Activated B cell treated with CpG ODN at 0.5 μM for 24 hours (primary cell): ENCODE data around the gene NAA35. TPM values are rescaled to one million over a fixed set of nuclear protein-coding genes. Genes with fewer than 3 reads are reported as not detected.

Source experiments
- ATAC-seq: fragments of 200-7000 bp; cut with Tn5 transposase; one replicate; pipeline ENCODE4 v1.10.0; 2021; ENCODE audit warnings: low read depth, mild to moderate bottlenecking, moderate library complexity
- CTCF ChIA-PET: fragments of 350-600 bp; sonication (Branson Sonifier 250); formaldehyde crosslinking; loops from one replicate; lab custom pipeline; 2021; ENCODE audit warnings: antibody characterized with exemption; lab: Charles Lee
- POLR2A ChIA-PET: fragments of 350-600 bp; sonication (Branson Sonifier 250); formaldehyde crosslinking; loops from one replicate; lab custom pipeline; 2021; ENCODE audit warnings: antibody characterized with exemption; lab: Charles Lee
- DNase-seq: peaks from one replicate; pipeline ENCODE4 v3.0.0; 2022
- H3K27ac Mint-ChIP-seq: one replicate; pipeline ENCODE4 v1.8.0; 2020; ENCODE audit warnings: mixed read lengths
- H3K27me3 Mint-ChIP-seq: one replicate; pipeline ENCODE4 v1.8.0; 2021; ENCODE audit warnings: mixed read lengths
- H3K36me3 Mint-ChIP-seq: one replicate; pipeline ENCODE4 v1.8.0; 2021; ENCODE audit warnings: low read depth, mixed read lengths
- H3K4me1 Mint-ChIP-seq: one replicate; pipeline ENCODE4 v1.8.0; 2021; ENCODE audit warnings: mixed read lengths
- H3K4me3 Mint-ChIP-seq: one replicate; pipeline ENCODE4 v1.8.0; 2020; ENCODE audit warnings: mild to moderate bottlenecking, mixed read lengths
- H3K9me3 Mint-ChIP-seq: one replicate; pipeline ENCODE4 v1.8.0; 2020; ENCODE audit warnings: mixed read lengths
- intact Hi-C: fragments of 100-400 bp; cut with micrococcal nuclease; formaldehyde crosslinking; loops from one replicate; pipeline ENCODE4 v1.15.1; 2024
- total RNA-seq: library from RNA; stranded (reverse); gene quantifications from 2 replicates; pipeline ENCODE4 v1.2.3, GENCODE V29; 2022
- TF ChIP-seq, protein P1 (sequence below): fragments of 200-600 bp; IDR thresholded peaks from one replicate; pipeline ENCODE4 v1.8.0; 2022; ENCODE audit warnings: antibody characterized with exemption, mild to moderate bottlenecking

The NAA35 gene
- total RNA-seq, result 16.5 and 18.9 TPM in 2 replicates

GRCh38 chr9:85940832-85941621, at the start of gene NAA35:
Gene NAA35, plus strand, starts transcription at chr9:85941146. Its CDS starts 1,014 bp downstream, at chr9:85942160.
- ChIA-PET POLR2A (interaction anchor here (1.3 kb wide), 1 partner anchor 341 kb away, joined by 4 read pairs; the partner anchor contains the start of gene ISCA1), CTCF (no interaction called here)
- peak within 1 kb of the TSS; percentile 84 for H3K4me3 Mint-ChIP-seq
- TF ChIP-seq, protein P1, sequence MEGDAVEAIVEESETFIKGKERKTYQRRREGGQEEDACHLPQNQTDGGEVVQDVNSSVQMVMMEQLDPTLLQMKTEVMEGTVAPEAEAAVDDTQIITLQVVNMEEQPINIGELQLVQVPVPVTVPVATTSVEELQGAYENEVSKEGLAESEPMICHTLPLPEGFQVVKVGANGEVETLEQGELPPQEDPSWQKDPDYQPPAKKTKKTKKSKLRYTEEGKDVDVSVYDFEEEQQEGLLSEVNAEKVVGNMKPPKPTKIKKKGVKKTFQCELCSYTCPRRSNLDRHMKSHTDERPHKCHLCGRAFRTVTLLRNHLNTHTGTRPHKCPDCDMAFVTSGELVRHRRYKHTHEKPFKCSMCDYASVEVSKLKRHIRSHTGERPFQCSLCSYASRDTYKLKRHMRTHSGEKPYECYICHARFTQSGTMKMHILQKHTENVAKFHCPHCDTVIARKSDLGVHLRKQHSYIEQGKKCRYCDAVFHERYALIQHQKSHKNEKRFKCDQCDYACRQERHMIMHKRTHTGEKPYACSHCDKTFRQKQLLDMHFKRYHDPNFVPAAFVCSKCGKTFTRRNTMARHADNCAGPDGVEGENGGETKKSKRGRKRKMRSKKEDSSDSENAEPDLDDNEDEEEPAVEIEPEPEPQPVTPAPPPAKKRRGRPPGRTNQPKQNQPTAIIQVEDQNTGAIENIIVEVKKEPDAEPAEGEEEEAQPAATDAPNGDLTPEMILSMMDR, result no peak
- ATAC-seq (peak; percentile 87), DNase-seq (peak; percentile 97)
- intact Hi-C loops, result loop anchor here (1.0 to 10.0 kb wide), 8 partner anchors 136 to 1961 kb away; partner anchors contain the start of genes AGTPBP1, GAS1, HNRNPK and ISCA1
- peaks cover 3% of the 10 kb centered on the region for H3K36me3 Mint-ChIP-seq
- H3K27me3 Mint-ChIP-seq, result peaks cover 4% of the 10 kb centered on the region
- peak within 1 kb of the TSS; percentile 86 for H3K27ac Mint-ChIP-seq
- no peaks in the 10 kb centered on the region for H3K9me3 Mint-ChIP-seq
- H3K4me1 Mint-ChIP-seq, result peaks cover 18% of the 10 kb centered on the region

DNA sequence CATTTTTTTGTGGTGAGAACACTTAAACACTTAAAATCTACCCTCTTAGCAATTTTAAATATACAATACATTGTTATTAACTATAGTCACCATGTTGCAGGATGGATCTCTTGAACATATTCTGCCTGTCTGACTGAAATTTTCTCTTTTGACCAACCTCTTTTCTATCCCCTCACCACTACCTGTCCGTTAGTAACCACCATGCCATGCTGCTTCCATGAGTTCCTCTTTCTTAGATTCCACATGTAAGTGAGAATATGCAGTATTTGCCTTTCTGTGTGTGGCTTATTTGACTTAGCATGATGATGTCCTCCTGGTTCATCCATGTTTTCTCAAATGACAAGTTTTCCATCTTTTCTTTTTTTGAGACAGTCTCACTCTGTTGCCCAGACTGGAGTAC, 48.5 kb upstream of the NAA35 start:
- Mint-ChIP-seq H3K27me3 (no peaks in the 10 kb centered on the region), H3K27ac (no peak overlapping the region), H3K9me3 (peaks cover 8% of the 10 kb centered on the region), H3K4me3 (no peak overlapping the region), H3K36me3 (peaks cover 5% of the 10 kb centered on the region), H3K4me1 (no peaks in the 10 kb centered on the region)
- DNase-seq (no peak), ATAC-seq (no peak)
- POLR2A ChIA-PET, result interaction anchor here (0.7 kb wide), 1 partner anchor 1056 kb away, joined by 7 read pairs; no protein-coding TSS in a partner anchor
- CTCF ChIA-PET, result no interaction called here
- intact Hi-C loops, result no loop called here
- TF ChIP-seq, protein P1, result no peak

DNA sequence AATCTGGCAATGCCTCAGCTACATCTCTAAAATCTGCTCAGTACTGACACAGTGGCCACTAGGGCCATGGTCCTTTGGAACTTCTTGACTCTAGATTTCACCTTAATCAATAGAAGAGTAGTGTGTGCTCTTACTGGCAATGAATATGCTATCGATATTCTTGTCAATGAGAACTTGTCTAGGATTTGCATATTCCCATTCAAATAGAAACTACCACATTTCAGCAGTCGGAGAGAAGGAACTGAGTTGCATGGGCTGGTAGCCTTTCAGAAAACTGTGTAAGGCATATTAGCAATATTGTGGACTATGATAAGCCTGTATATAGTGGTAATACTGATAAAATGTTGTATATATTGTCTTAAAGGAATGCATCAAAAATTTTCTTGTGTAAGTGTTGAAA, 45.3 kb upstream of the NAA35 start:
- Mint-ChIP-seq H3K9me3 (peaks cover 8% of the 10 kb centered on the region), H3K36me3 (peaks cover 5% of the 10 kb centered on the region), H3K27ac (no peak overlapping the region), H3K4me3 (no peak overlapping the region), H3K27me3 (no peaks in the 10 kb centered on the region), H3K4me1 (no peaks in the 10 kb centered on the region)
- CTCF ChIA-PET, result no interaction called here
- TF ChIP-seq, protein P1, result no peak
- POLR2A ChIA-PET, result no interaction called here
- intact Hi-C loops, result no loop called here
- DNase-seq (no peak), ATAC-seq (no peak)

DNA sequence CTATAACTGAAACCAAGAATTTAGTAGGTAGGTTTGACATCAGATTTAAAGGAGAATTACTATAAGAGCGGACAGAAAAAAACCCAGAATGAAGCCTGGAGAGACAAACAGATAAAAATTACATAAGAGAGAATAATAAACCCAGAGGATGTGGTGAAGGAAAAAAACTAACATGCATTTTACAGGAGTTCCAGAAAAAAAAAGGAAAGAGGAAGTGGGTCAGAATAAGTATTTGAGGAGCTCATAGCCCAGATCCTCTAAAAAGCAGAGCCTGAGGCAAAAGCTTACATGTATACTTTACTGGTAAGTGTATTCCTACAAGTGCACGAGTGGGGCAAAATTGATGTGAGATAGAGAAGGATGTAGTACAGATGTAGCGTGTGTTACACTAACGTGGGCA, 43.1 kb upstream of the NAA35 start:
- no peak for DNase-seq
- TF ChIP-seq, protein P1, result no peak
- ChIA-PET CTCF (no interaction called here), POLR2A (no interaction called here)
- no peak for ATAC-seq
- no peak overlapping the region for H3K4me3 Mint-ChIP-seq
- no peak overlapping the region for H3K27ac Mint-ChIP-seq
- no peaks in the 10 kb centered on the region for H3K9me3 Mint-ChIP-seq
- intact Hi-C loops, result no loop called here
- peaks cover 3% of the 10 kb centered on the region for H3K36me3 Mint-ChIP-seq
- no peaks in the 10 kb centered on the region for H3K27me3 Mint-ChIP-seq
- H3K4me1 Mint-ChIP-seq, result no peaks in the 10 kb centered on the region

DNA sequence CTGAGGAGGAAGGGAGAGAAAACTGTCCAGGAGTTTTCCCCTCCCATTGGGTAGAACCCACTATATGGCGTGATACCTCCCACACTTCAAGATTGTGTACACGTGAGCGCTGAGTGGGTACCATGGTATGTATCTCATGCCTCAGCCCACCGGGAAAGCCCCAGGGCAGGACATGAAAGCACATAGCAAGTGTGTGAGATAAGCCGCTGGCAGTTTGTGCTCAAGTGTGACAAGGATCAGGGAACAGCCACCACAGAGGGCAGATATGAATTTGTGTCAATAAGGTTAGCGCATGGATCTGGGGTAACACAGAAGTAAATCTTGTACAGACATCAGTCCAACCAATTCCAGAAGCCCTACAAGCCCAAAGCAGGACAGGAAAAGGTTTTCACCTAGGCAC, 42.6 kb upstream of the NAA35 start:
- CTCF ChIA-PET, result no interaction called here
- Mint-ChIP-seq H3K27me3 (no peaks in the 10 kb centered on the region), H3K36me3 (peaks cover 3% of the 10 kb centered on the region), H3K4me1 (no peaks in the 10 kb centered on the region), H3K4me3 (no peak overlapping the region), H3K9me3 (no peaks in the 10 kb centered on the region), H3K27ac (no peak overlapping the region)
- intact Hi-C loops, result no loop called here
- no peak for ATAC-seq
- DNase-seq, result no peak
- POLR2A ChIA-PET, result no interaction called here
- TF ChIP-seq, protein P1, result no peak
